Stimulated activated CD8-positive, alpha-beta memory T cell treated with anti-CD3 and anti-CD28 coated beads, Interleukin-4, amount 100 ng/mL, for 24 hours (primary cell): ENCODE results near the gene GPR157.

Experiments used
- DNase-seq: peaks from one replicate; pipeline ENCODE4 v3.0.0-alpha.2; 2020; ENCODE audit warnings: low read depth

GPR157 gene

GRCh38 chr1:9061252-9061960, 67.5 kb downstream of the GPR157 start:
- no peak for DNase-seq

DNA sequence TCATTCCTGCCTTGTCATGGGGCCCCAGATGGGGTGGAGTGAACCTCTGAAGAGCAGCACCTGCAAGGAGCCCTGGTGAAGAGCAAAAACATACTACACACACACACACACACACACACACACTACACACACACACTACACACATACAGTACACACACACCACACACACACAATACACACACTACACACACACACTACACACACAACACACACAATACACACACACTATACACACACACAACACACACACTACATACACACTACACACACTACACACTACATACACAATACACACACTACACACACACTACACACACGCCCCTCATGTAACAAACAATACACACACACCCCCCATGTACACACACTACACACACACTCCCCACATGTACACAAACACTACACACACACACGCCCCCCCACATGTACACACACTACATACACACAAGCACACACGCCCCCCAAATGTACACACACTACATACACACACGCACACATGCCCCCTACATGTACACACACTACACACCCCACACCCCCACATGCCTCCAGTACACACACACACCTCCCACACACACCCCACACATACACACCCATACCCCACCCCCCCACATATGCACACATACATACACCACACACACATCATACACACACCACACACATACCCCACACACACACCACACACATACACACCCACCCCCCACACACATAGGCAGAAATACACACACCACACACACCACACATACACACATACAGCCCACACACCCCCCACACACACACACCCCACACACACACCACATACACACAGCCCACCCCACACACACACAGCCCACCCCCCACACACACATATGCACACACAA, 68.8 kb downstream of the GPR157 start:
- DNase-seq: no peak

DNA sequence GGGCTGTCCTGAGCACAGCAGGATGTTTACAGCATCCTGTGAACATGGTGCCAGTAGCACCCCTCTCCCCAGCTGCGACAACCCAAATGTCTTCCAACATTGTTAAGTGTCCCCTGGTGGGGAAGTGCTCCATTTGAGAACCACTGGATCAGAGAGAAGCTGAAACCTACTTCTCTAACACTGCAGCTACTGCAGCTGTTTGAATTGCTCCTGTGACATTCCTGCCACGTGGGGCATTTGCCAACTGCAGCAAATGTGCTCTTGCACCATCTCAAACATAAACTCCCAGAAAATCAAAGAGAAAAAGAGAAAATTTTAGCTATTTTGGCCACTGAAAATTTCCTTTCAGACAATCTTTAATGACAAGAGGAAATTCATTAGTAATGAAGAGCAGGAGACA, 70.4 kb downstream of the GPR157 start:
- no peak for DNase-seq

- DNase-seq: no peak
Measured at GRCh38 chr1:9057851-9058250, 71.1 kb downstream of the GPR157 start.

GRCh38 chr1:9052272-9053049, 76.4 kb downstream of the GPR157 start:
- no peak for DNase-seq

DNA sequence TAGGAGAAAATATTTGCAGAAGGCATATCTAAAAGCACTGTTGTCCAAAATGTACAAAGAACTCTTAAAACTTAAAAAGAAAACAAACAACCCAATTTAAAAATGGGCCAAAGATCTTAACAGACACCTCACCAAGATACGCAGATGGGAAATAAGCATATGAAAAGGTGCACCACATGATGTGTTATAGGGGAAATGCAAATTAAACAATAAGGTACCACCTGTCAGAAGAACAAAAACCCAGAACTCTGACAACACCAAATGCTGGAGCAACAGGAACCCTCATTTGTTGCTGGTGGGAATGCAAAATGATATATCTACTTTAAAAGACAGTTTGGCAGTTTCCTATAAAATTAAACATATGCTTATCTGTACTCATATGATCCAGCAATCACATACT, 77.5 kb downstream of the GPR157 start:
- DNase-seq: no peak

DNA sequence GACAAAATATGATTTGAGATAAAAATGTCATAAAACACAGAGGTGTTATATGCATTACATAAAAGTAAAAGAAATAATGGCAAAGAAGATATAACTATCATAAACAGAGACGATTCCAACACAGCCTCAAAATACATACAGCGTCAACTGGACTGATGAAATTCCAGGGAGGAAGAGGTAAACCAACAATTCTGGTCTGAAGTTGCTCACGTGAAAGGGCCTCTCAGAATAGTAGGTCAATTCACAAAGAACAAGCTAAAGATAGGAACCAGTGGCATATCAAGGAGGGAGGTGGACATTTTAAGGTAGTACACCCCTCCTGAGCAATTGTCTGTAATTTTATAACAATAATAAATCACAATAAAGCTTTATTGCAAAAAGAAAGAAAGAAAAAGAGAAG, 78.1 kb downstream of the GPR157 start:
- no peak for DNase-seq
